ENCODE results near the gene TUBB4B. TPM values are rescaled to one million over a fixed set of nuclear protein-coding genes. Genes with fewer than 3 reads are reported as not detected.

The TUBB4B gene
- total and polyA plus RNA-seq, 3 donors from 2014 or later: 856 to 1,777 (median 940) TPM

DNA sequence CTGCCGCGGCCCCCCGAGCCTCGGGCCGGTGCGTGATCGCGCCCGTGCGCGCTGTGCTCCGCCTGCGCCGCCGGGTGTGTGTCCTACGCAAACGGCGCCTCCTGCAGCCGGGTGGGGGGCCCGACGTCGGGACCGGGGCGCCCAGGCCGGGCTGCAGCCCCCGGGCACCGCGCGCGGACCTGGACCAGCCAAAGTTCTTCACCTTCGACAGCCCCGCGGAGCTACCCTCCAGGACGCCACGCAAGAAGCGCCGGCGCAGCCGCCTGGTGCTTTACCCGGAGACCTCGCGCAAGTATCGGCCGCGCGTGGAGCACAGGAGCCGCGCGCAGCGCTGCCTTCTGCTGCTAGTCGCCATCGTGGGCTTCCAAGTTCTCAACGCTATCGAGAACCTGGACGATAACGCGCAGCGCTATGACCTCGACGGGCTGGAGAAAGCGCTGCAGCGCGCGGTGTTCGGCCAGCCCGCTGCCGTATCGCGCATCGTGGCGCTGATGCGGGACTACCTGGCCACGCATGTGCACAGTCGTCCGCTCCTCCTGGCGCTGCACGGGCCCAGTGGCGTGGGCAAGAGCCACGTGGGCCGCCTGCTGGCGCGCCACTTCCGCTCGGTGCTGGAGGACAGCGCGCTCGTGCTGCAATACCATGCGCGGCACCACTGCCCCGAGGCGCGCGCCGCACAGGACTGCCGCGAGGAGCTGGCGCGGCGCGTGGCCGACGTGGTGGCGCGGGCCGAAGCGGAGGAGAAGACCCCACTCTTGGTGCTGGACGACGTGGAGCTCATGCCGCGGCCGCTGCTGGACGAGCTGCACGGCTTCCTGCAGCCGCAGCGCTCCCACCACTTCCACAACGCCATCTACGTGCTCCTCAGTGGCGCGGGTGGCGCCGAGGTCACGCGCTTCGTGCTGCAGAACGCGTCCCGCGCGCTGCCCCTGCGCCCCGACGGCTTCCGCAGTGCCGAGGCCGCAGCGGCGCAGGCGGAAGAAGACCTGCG, 37.9 kb downstream of the TUBB4B start:
- no peak overlapping the region for H3K27ac ChIP-seq
- TF ChIP-seq, protein P1, sequence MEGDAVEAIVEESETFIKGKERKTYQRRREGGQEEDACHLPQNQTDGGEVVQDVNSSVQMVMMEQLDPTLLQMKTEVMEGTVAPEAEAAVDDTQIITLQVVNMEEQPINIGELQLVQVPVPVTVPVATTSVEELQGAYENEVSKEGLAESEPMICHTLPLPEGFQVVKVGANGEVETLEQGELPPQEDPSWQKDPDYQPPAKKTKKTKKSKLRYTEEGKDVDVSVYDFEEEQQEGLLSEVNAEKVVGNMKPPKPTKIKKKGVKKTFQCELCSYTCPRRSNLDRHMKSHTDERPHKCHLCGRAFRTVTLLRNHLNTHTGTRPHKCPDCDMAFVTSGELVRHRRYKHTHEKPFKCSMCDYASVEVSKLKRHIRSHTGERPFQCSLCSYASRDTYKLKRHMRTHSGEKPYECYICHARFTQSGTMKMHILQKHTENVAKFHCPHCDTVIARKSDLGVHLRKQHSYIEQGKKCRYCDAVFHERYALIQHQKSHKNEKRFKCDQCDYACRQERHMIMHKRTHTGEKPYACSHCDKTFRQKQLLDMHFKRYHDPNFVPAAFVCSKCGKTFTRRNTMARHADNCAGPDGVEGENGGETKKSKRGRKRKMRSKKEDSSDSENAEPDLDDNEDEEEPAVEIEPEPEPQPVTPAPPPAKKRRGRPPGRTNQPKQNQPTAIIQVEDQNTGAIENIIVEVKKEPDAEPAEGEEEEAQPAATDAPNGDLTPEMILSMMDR (IDR thresholded peaks at IDR 0.05): no peak
- TF ChIP-seq POLR2A (IDR thresholded peaks at IDR 0.05): no peak
- WGBS, 2 donors: 71 to 74% methylated on average over 92 to 117 of the region's 139 CpGs
- peaks cover 12% of the 10 kb centered on the region for H3K4me1 ChIP-seq
- no peaks in the 10 kb centered on the region for H3K9me3 ChIP-seq
- no peaks in the 10 kb centered on the region for H3K27me3 ChIP-seq
- no peaks in the 10 kb centered on the region for H3K36me3 ChIP-seq (ENCODE audit: low read depth, missing control alignments)
- H3K4me3 ChIP-seq: peak overlapping the region in 1 of 2 donors; percentile 59
- intact Hi-C loops (cut with DNase I; ENCODE audit: low total_unique reads): no loop called here
- no peak for DNase-seq

DNA sequence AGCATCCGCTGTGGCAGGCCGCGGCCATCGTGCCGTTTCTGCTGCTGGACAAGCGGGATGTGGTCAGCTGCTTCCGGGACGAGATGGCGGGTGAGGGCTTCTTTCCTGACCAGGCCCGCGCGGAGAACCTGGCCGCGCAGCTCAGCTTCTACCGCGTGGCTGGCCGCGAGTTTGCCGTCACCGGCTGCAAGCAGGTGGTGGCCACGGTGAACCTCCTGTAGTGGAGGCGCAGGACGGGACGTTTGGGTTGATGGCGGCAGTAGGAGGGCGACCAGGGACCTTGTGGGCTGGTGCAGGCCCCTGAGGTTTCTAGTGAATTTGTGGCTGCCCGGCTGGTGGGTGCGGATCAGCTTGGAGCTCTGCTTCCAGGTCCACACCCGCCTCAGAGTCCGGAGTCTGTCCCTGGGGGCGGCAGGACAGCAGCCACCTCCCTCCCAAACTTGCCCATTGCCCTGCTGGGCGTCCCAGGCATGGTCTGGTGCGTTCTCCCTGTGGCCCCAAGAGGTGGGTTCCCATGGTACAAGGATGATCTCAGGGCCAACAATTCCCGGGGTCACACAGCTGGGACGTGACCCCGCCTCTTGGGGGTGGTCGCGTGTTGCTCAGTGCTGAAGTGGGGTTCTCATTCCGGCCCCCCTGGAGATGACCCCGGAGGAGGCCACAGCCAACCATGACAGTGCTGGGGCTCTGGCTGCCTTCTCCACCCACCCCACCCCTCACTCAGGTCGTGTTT, 38.8 kb downstream of the TUBB4B start:
- H3K36me3 ChIP-seq (ENCODE audit: low read depth, missing control alignments): no peaks in the 10 kb centered on the region
- H3K27me3 ChIP-seq: no peaks in the 10 kb centered on the region
- TF ChIP-seq, protein P1 (IDR thresholded peaks at IDR 0.05): no peak
- TF ChIP-seq POLR2A (IDR thresholded peaks at IDR 0.05): no peak
- no peaks in the 10 kb centered on the region for H3K9me3 ChIP-seq
- H3K4me3 ChIP-seq: peak overlapping the region in 1 of 2 donors; percentile 59
- no peak overlapping the region for H3K27ac ChIP-seq
- 79 to 90% methylated on average over 9 to 36 of the region's 41 CpGs for WGBS, 2 donors
- no peak for DNase-seq
- peaks cover 12% of the 10 kb centered on the region for H3K4me1 ChIP-seq
- intact Hi-C loops (cut with DNase I; ENCODE audit: low total_unique reads): no loop called here

DNA sequence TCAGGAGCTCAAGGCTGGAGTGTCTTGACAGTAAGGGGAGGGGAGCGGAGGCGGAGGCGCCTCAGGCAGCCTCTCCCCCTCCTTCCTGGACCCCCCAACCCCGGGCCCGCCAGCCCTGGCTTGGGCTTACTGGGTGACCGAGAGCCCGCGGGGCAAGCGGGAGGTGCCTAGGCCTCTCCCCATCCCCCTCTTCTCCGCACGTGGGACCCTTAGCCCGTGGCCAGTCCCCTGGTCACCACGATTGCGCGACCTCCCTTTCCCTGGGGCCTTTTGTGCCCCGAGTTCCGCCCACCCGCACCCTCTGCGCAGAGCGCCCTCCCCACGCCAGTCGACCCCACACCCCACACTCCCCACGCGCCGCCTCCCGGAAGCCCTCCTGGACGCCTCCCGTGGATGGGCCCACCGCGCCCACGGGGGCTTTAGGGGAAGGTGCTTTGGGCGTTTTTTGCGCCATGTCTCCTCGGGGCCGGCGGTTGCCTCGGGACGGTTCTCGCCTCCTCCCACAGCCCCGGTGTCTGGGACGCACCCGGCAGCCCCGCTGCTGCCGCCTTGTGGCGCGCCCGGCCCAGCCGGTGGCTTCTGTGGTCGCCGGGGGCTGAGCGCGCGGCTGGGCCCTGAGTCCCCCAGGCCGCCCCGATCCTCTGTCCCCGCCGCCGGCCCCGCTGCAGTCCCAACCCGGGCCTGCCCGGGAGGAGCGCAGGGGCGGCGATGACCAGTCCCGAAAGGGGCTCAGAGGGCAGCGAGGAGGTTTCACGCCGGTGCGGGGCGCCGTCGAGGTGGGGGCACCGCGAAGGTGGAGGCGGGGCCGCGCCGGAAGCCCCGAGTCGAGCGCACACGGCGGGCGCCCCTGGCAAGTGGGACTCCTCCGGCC, 39.6 kb downstream of the TUBB4B start:
- no peak for TF ChIP-seq POLR2A (IDR thresholded peaks at IDR 0.05)
- TF ChIP-seq, protein P1 (IDR thresholded peaks at IDR 0.05): no peak
- intact Hi-C loops (cut with DNase I; ENCODE audit: low total_unique reads): no loop called here
- no peaks in the 10 kb centered on the region for H3K27me3 ChIP-seq
- DNase-seq: no peak
- H3K36me3 ChIP-seq (ENCODE audit: low read depth, missing control alignments): no peaks in the 10 kb centered on the region
- peak overlapping the region in 1 of 2 donors; percentile 29 for H3K4me3 ChIP-seq
- H3K27ac ChIP-seq: no peak overlapping the region
- H3K9me3 ChIP-seq: no peaks in the 10 kb centered on the region
- WGBS, 2 donors: 50 to 60% methylated on average over 39 to 75 of the region's 85 CpGs
- peaks cover 12% of the 10 kb centered on the region for H3K4me1 ChIP-seq

GRCh38 chr9:137281345-137282116, 40.4 kb downstream of the TUBB4B start:
- no peak for DNase-seq
- no peaks in the 10 kb centered on the region for H3K36me3 ChIP-seq (ENCODE audit: low read depth, missing control alignments)
- H3K9me3 ChIP-seq: no peaks in the 10 kb centered on the region
- intact Hi-C loops (cut with DNase I; ENCODE audit: low total_unique reads): no loop called here
- 42 to 52% methylated on average over 8 to 38 of the region's 39 CpGs for WGBS, 2 donors
- peak overlapping the region in 1 of 2 donors; percentile 29 for H3K4me3 ChIP-seq
- H3K27me3 ChIP-seq: no peaks in the 10 kb centered on the region
- H3K4me1 ChIP-seq: peaks cover 7% of the 10 kb centered on the region
- no peak for TF ChIP-seq POLR2A (IDR thresholded peaks at IDR 0.05)
- TF ChIP-seq, protein P1 (IDR thresholded peaks at IDR 0.05): no peak
- H3K27ac ChIP-seq: no peak overlapping the region
